Spleen (tissue), 7 donors: Measurements from ENCODE around the gene SEMA7A.

Experiments
- CTCF ChIP-seq, 11 experiments: fragments of 200-600 bp in 7 of 11; fragments of 450-650 bp in 4 of 11; sonication (generic) in 4 of 11; IDR thresholded peaks in 8 of 11; conservative IDR thresholded peaks in 3 of 11; 1 replicate in 7 of 11; 2 replicates in 4 of 11; pipeline versions ENCODE4 v1.4.0 to v1.8.0; 2016 to 2021; ENCODE audit warnings: antibody characterized with exemption in 11 of 11, inconsistent platforms in 4 of 11, mild to moderate bottlenecking in 1 of 11
- POLR2A ChIP-seq, 3 donors: fragments of 450-650 bp; IDR thresholded peaks; one replicate each; pipeline ENCODE4 v1.5.1; 2017; ENCODE audit warnings: antibody characterized with exemption in 3 of 3, mild to moderate bottlenecking in 1 of 3
- POLR2AphosphoS5 ChIP-seq, 3 donors: sonication (generic); formaldehyde crosslinking; IDR thresholded peaks; one replicate each; pipeline ENCODE4 v1.5.1; 2017; ENCODE audit warnings: antibody characterized with exemption in 3 of 3
- donor health status: DM: no; HTN: no; CAD: no; lungs with moderate emphysema.
- donor health status: DM: no; HTN: no; CAD: no.
- donor health status: DM: no; HTN: no; CAD: no.

- TF ChIP-seq CTCF (IDR thresholded peaks at IDR 0.05 in 8 of 11, conservative IDR thresholded peaks at IDR 0.05 in 3 of 11), result no peak
- TF ChIP-seq POLR2AphosphoS5 (IDR thresholded peaks at IDR 0.05), result peak; percentile 14 to 63 (median 22)
- no peak for TF ChIP-seq POLR2A (IDR thresholded peaks at IDR 0.05)
Observed at GRCh38 chr15:74413350-74414080, 20.2 kb downstream of the SEMA7A start.
